ENCODE data around the gene BBS7.

Gene BBS7

GRCh38 chr4:121846662-121847061, 23.6 kb downstream of the BBS7 start:
- no peak for TF ChIP-seq GABPA (IDR thresholded peaks at IDR 0.05; ENCODE audit: low read depth)
- TF ChIP-seq CTCF (IDR thresholded peaks at IDR 0.05; ENCODE audit: insufficient read depth, low read length) = no peak
- TF ChIP-seq POLR2AphosphoS5 (IDR thresholded peaks at IDR 0.05; ENCODE audit: low read depth) = no peak
- TF ChIP-seq SPI1 (IDR thresholded peaks at IDR 0.05; ENCODE audit: borderline replicate concordance, low read depth) = no peak
- no peak for TF ChIP-seq REST (IDR thresholded peaks at IDR 0.05; ENCODE audit: insufficient replicate concordance, low read depth)
- no peak overlapping the region for H3K4me3 ChIP-seq (replicated peaks; ENCODE audit: insufficient read depth, low read length)
- no peaks in the 10 kb centered on the region for H3K27me3 ChIP-seq (ENCODE audit: insufficient read depth, poor library complexity, severe bottlenecking)
- DNase-seq (ENCODE audit: low read depth in 1 of 2, low spot score in 1 of 2) = no peak
- no peak overlapping the region for H3K27ac ChIP-seq (replicated peaks)

GRCh38 chr4:121842862-121843261, 27.4 kb downstream of the BBS7 start:
- no peak for DNase-seq (ENCODE audit: low read depth in 1 of 2, low spot score in 1 of 2)
- Histone ChIP-seq H3K27ac (replicated peaks) (no peak overlapping the region), H3K27me3 (ENCODE audit: insufficient read depth, poor library complexity, severe bottlenecking) (no peaks in the 10 kb centered on the region), H3K4me3 (replicated peaks; ENCODE audit: insufficient read depth, low read length) (no peak overlapping the region)
- TF ChIP-seq SPI1 (IDR thresholded peaks at IDR 0.05; ENCODE audit: borderline replicate concordance, low read depth) = no peak
- TF ChIP-seq GABPA (IDR thresholded peaks at IDR 0.05; ENCODE audit: low read depth) = no peak

DNA sequence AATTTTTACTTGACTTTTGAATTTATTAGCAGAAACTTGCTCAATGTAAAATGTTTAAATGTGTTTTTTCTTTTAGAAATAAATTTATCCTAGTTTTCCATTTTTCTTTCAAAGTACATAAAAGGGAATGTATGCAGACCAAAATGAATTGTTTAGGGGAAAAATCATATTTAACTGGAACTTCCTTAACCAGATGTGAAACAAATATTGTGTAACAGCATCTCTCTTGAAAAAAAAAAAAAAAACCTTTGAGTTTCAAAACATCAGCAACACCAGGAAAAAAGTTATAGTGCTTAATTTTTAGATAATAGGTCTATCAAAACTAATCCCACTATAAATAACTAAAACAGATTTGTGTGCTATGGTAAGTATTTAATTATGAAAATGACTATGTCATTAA, 32.1 kb downstream of the BBS7 start:
- Histone ChIP-seq H3K27me3 (ENCODE audit: insufficient read depth, poor library complexity, severe bottlenecking) (no peaks in the 10 kb centered on the region), H3K27ac (replicated peaks) (no peak overlapping the region), H3K4me3 (replicated peaks; ENCODE audit: insufficient read depth, low read length) (no peak overlapping the region)
- TF ChIP-seq SPI1 (IDR thresholded peaks at IDR 0.05; ENCODE audit: borderline replicate concordance, low read depth) = no peak
- TF ChIP-seq GABPA (IDR thresholded peaks at IDR 0.05; ENCODE audit: low read depth) = no peak
- TF ChIP-seq REST (IDR thresholded peaks at IDR 0.05; ENCODE audit: insufficient replicate concordance, low read depth) = no peak
- TF ChIP-seq CTCF (IDR thresholded peaks at IDR 0.05; ENCODE audit: insufficient read depth, low read length) = no peak
- TF ChIP-seq POLR2AphosphoS5 (IDR thresholded peaks at IDR 0.05; ENCODE audit: low read depth) = no peak
- no peak for DNase-seq (ENCODE audit: low read depth in 1 of 2, low spot score in 1 of 2)

DNA sequence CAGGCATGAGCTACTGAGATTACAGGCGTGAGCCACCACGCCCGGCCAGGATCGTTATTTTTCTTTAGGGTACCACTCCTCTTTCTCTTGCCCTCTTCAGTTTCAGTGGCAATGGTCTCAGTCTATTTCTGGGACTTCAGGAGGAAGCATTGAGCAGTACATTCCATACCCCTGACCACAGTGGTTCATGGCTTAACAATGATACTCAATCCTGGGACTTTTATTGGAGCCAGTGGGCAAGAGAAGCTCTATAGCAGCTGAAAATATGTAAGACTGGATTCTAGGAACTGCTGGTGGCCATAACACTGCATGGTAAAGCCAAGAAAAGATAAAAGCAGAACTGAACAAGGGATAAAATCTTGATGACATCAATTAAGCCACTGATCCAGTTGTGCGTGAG, 40.8 kb downstream of the BBS7 start:
- no peak for TF ChIP-seq CTCF (IDR thresholded peaks at IDR 0.05; ENCODE audit: insufficient read depth, low read length)
- TF ChIP-seq REST (IDR thresholded peaks at IDR 0.05; ENCODE audit: insufficient replicate concordance, low read depth) = no peak
- TF ChIP-seq POLR2AphosphoS5 (IDR thresholded peaks at IDR 0.05; ENCODE audit: low read depth) = no peak
- TF ChIP-seq SPI1 (IDR thresholded peaks at IDR 0.05; ENCODE audit: borderline replicate concordance, low read depth) = no peak
- TF ChIP-seq GABPA (IDR thresholded peaks at IDR 0.05; ENCODE audit: low read depth) = no peak
- Histone ChIP-seq H3K4me3 (replicated peaks; ENCODE audit: insufficient read depth, low read length) (no peak overlapping the region), H3K27ac (replicated peaks) (no peak overlapping the region), H3K27me3 (ENCODE audit: insufficient read depth, poor library complexity, severe bottlenecking) (no peaks in the 10 kb centered on the region)
- no peak for DNase-seq (ENCODE audit: low read depth in 1 of 2, low spot score in 1 of 2)
